ENCODE results near the gene ACAP3.

DNA sequence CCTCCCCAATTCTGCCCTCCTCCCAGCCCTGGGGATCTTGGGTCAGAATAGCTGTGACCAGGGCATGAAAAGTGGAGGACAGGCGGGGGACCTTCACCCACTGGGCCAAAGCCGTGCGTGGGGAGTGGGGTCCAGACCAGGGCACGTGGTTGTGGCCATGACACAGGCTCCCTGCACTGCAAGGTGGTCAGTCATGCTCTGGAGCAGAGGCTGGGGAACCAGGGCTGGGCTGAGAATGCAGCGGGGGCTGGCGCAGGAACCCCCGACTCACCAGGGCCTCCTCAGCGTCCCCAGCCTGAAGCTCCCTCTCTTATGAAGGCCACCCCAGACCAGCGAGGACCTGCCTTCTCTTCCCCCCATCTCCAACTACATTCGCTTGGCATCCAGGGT is 38.8 kb upstream of the ACAP3 start:
- no peak for TF ChIP-seq RELA (CRISPR knock-in tag; IDR thresholded peaks at IDR 0.05; ENCODE audit: borderline replicate concordance)
- TF ChIP-seq, protein P1, sequence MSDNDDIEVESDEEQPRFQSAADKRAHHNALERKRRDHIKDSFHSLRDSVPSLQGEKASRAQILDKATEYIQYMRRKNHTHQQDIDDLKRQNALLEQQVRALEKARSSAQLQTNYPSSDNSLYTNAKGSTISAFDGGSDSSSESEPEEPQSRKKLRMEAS (CRISPR knock-in tag; IDR thresholded peaks at IDR 0.05), result no peak
- TF ChIP-seq, protein P2, sequence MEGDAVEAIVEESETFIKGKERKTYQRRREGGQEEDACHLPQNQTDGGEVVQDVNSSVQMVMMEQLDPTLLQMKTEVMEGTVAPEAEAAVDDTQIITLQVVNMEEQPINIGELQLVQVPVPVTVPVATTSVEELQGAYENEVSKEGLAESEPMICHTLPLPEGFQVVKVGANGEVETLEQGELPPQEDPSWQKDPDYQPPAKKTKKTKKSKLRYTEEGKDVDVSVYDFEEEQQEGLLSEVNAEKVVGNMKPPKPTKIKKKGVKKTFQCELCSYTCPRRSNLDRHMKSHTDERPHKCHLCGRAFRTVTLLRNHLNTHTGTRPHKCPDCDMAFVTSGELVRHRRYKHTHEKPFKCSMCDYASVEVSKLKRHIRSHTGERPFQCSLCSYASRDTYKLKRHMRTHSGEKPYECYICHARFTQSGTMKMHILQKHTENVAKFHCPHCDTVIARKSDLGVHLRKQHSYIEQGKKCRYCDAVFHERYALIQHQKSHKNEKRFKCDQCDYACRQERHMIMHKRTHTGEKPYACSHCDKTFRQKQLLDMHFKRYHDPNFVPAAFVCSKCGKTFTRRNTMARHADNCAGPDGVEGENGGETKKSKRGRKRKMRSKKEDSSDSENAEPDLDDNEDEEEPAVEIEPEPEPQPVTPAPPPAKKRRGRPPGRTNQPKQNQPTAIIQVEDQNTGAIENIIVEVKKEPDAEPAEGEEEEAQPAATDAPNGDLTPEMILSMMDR (IDR thresholded peaks at IDR 0.05), result no peak
- TF ChIP-seq SP1 (CRISPR knock-in tag; conservative IDR thresholded peaks at IDR 0.05), result no peak
- TF ChIP-seq, protein P3, sequence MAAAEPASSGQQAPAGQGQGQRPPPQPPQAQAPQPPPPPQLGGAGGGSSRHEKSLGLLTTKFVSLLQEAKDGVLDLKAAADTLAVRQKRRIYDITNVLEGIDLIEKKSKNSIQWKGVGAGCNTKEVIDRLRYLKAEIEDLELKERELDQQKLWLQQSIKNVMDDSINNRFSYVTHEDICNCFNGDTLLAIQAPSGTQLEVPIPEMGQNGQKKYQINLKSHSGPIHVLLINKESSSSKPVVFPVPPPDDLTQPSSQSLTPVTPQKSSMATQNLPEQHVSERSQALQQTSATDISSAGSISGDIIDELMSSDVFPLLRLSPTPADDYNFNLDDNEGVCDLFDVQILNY (CRISPR knock-in tag; IDR thresholded peaks at IDR 0.05), result no peak
- TF ChIP-seq, protein P4, sequence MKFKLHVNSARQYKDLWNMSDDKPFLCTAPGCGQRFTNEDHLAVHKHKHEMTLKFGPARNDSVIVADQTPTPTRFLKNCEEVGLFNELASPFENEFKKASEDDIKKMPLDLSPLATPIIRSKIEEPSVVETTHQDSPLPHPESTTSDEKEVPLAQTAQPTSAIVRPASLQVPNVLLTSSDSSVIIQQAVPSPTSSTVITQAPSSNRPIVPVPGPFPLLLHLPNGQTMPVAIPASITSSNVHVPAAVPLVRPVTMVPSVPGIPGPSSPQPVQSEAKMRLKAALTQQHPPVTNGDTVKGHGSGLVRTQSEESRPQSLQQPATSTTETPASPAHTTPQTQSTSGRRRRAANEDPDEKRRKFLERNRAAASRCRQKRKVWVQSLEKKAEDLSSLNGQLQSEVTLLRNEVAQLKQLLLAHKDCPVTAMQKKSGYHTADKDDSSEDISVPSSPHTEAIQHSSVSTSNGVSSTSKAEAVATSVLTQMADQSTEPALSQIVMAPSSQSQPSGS (CRISPR knock-in tag; IDR thresholded peaks at IDR 0.05; ENCODE audit: borderline replicate concordance, low read depth), result no peak
- no peak for TF ChIP-seq CREB1 (CRISPR knock-in tag; IDR thresholded peaks at IDR 0.05)
- TF ChIP-seq TEAD4 (CRISPR knock-in tag; IDR thresholded peaks at IDR 0.05), result no peak
- no peak for TF ChIP-seq MYBL2 (CRISPR knock-in tag; IDR thresholded peaks at IDR 0.05)
- TF ChIP-seq ESRRA (CRISPR knock-in tag; IDR thresholded peaks at IDR 0.05; ENCODE audit: borderline replicate concordance), result no peak
- no peak for TF ChIP-seq KAT7 (CRISPR knock-in tag; IDR thresholded peaks at IDR 0.05; ENCODE audit: borderline replicate concordance)

All from WTC11 (cell line).